ENCODE results near the gene GLYR1.
"Not testable (repeated sequence)": the region's sequence is repeated elsewhere in the genome, so short reads cannot be mapped to it uniquely, and the experiment has no call there.

Gene GLYR1

GRCh38 chr16:4792951-4793513, 54.1 kb downstream of the GLYR1 start:
- Histone ChIP-seq H3K27me3 (ENCODE audit: control insufficient read depth, insufficient read depth, low read length) (no peaks in the 10 kb centered on the region), H3K27ac (ENCODE audit: low read length) (no peak overlapping the region), H3K4me3 (ENCODE audit: low read length) (no peak overlapping the region), H3K4me1 (ENCODE audit: control insufficient read depth, low read depth, low read length) (no peaks in the 10 kb centered on the region), H3K9me3 (ENCODE audit: control insufficient read depth, low read depth, low read length) (no peaks in the 10 kb centered on the region), H3K36me3 (ENCODE audit: control insufficient read depth, low read depth, low read length) (no peaks in the 10 kb centered on the region), H3K9ac (ENCODE audit: low read length) (no peak overlapping the region)

- H3K9me3 ChIP-seq (ENCODE audit: control insufficient read depth, low read depth, low read length) = no peaks in the 10 kb centered on the region
- H3K4me1 ChIP-seq (ENCODE audit: control insufficient read depth, low read depth, low read length) = no peaks in the 10 kb centered on the region
- H3K36me3 ChIP-seq (ENCODE audit: control insufficient read depth, low read depth, low read length) = no peaks in the 10 kb centered on the region
- no peak overlapping the region for H3K4me3 ChIP-seq (ENCODE audit: low read length)
- H3K9ac ChIP-seq (ENCODE audit: low read length) = no peak overlapping the region
- H3K27ac ChIP-seq (ENCODE audit: low read length) = no peak overlapping the region
- no peaks in the 10 kb centered on the region for H3K27me3 ChIP-seq (ENCODE audit: control insufficient read depth, insufficient read depth, low read length)
These were observed 56.2 kb downstream of the GLYR1 start for GRCh38 chr16:4790871-4791270.

- no peak overlapping the region for H3K27ac ChIP-seq (ENCODE audit: low read length)
These were observed 56.8 kb downstream of the GLYR1 start for GRCh38 chr16:4790261-4790660.

GRCh38 chr16:4788910-4789309, 58.2 kb downstream of the GLYR1 start:
- Histone ChIP-seq H3K4me1 (ENCODE audit: control insufficient read depth, low read depth, low read length) (no peaks in the 10 kb centered on the region), H3K9ac (ENCODE audit: low read length) (no peak overlapping the region), H3K9me3 (ENCODE audit: control insufficient read depth, low read depth, low read length) (no peaks in the 10 kb centered on the region), H3K36me3 (ENCODE audit: control insufficient read depth, low read depth, low read length) (no peaks in the 10 kb centered on the region), H3K27me3 (ENCODE audit: control insufficient read depth, insufficient read depth, low read length) (no peaks in the 10 kb centered on the region), H3K27ac (ENCODE audit: low read length) (no peak overlapping the region), H3K4me3 (ENCODE audit: low read length) (no peak overlapping the region)

More at GRCh38 chr16:4790261-4790660, 56.8 kb downstream of the GLYR1 start:
- Histone ChIP-seq H3K4me3 (ENCODE audit: low read length) (no peak overlapping the region), H3K9ac (ENCODE audit: low read length) (no peak overlapping the region), H3K4me1 (ENCODE audit: control insufficient read depth, low read depth, low read length) (no peaks in the 10 kb centered on the region), H3K27me3 (ENCODE audit: control insufficient read depth, insufficient read depth, low read length) (no peaks in the 10 kb centered on the region), H3K9me3 (ENCODE audit: control insufficient read depth, low read depth, low read length) (no peaks in the 10 kb centered on the region), H3K36me3 (ENCODE audit: control insufficient read depth, low read depth, low read length) (no peaks in the 10 kb centered on the region)

- no peak overlapping the region for H3K9ac ChIP-seq (ENCODE audit: low read length)
- H3K9me3 ChIP-seq (ENCODE audit: control insufficient read depth, low read depth, low read length) = no peaks in the 10 kb centered on the region
- H3K36me3 ChIP-seq (ENCODE audit: control insufficient read depth, low read depth, low read length) = no peaks in the 10 kb centered on the region
These were observed 58.6 kb downstream of the GLYR1 start for GRCh38 chr16:4788489-4788889.

GRCh38 chr16:4787627-4788482, 59.2 kb downstream of the GLYR1 start, which contains the start of gene SEPTIN12:
Gene SEPTIN12, minus strand, starts transcription at chr16:4788345. Its CDS starts 700 bp downstream, at chr16:4787645.
- H3K27ac ChIP-seq (ENCODE audit: low read length) = no peak within 1 kb of the TSS
- H3K4me3 ChIP-seq (ENCODE audit: low read length) = no peak within 1 kb of the TSS
- H3K27me3 ChIP-seq (ENCODE audit: control insufficient read depth, insufficient read depth, low read length) = no peaks in the 10 kb centered on the region
- H3K4me1 ChIP-seq (ENCODE audit: control insufficient read depth, low read depth, low read length) = no peaks in the 10 kb centered on the region
- H3K9me3 ChIP-seq (ENCODE audit: control insufficient read depth, low read depth, low read length) = no peaks in the 10 kb centered on the region
- no peaks in the 10 kb centered on the region for H3K36me3 ChIP-seq (ENCODE audit: control insufficient read depth, low read depth, low read length)
- H3K9ac ChIP-seq (ENCODE audit: low read length) = no peak within 1 kb of the TSS

More at GRCh38 chr16:4788489-4788889, 58.6 kb downstream of the GLYR1 start:
- no peak overlapping the region for H3K27ac ChIP-seq (ENCODE audit: low read length)
- no peaks in the 10 kb centered on the region for H3K4me1 ChIP-seq (ENCODE audit: control insufficient read depth, low read depth, low read length)
- H3K4me3 ChIP-seq (ENCODE audit: low read length) = no peak overlapping the region
- no peaks in the 10 kb centered on the region for H3K27me3 ChIP-seq (ENCODE audit: control insufficient read depth, insufficient read depth, low read length)

GRCh38 chr16:4787068-4787467, 60.0 kb downstream of the GLYR1 start:
- H3K36me3 ChIP-seq (ENCODE audit: control insufficient read depth, low read depth, low read length) = no peaks in the 10 kb centered on the region
- no peak overlapping the region for H3K9ac ChIP-seq (ENCODE audit: low read length)
- H3K4me3 ChIP-seq (ENCODE audit: low read length) = no peak overlapping the region
- H3K27me3 ChIP-seq (ENCODE audit: control insufficient read depth, insufficient read depth, low read length) = no peaks in the 10 kb centered on the region
- no peaks in the 10 kb centered on the region for H3K9me3 ChIP-seq (ENCODE audit: control insufficient read depth, low read depth, low read length)
- H3K27ac ChIP-seq (ENCODE audit: low read length) = no peak overlapping the region
- no peaks in the 10 kb centered on the region for H3K4me1 ChIP-seq (ENCODE audit: control insufficient read depth, low read depth, low read length)

GRCh38 chr16:4785758-4786433, 61.2 kb downstream of the GLYR1 start:
- H3K27ac ChIP-seq (ENCODE audit: low read length) = no peak overlapping the region
- no peak overlapping the region for H3K4me3 ChIP-seq (ENCODE audit: low read length)
- H3K36me3 ChIP-seq (ENCODE audit: control insufficient read depth, low read depth, low read length) = no peaks in the 10 kb centered on the region
- no peaks in the 10 kb centered on the region for H3K9me3 ChIP-seq (ENCODE audit: control insufficient read depth, low read depth, low read length)
- H3K9ac ChIP-seq (ENCODE audit: low read length) = no peak overlapping the region
- H3K4me1 ChIP-seq (ENCODE audit: control insufficient read depth, low read depth, low read length) = no peaks in the 10 kb centered on the region
- H3K27me3 ChIP-seq (ENCODE audit: control insufficient read depth, insufficient read depth, low read length) = no peaks in the 10 kb centered on the region

- H3K27ac ChIP-seq (ENCODE audit: low read length); H3K36me3 ChIP-seq (ENCODE audit: control insufficient read depth, low read depth, low read length); H3K4me1 ChIP-seq (ENCODE audit: control insufficient read depth, low read depth, low read length); H3K9ac ChIP-seq (ENCODE audit: low read length); H3K9me3 ChIP-seq (ENCODE audit: control insufficient read depth, low read depth, low read length); H3K27me3 ChIP-seq (ENCODE audit: control insufficient read depth, insufficient read depth, low read length); H3K4me3 ChIP-seq (ENCODE audit: low read length): not testable (repeated sequence)
These were observed 62.6 kb downstream of the GLYR1 start for GRCh38 chr16:4784444-4784987.

- H3K36me3 ChIP-seq (ENCODE audit: control insufficient read depth, low read depth, low read length) = no peaks in the 10 kb centered on the region
- no peaks in the 10 kb centered on the region for H3K27me3 ChIP-seq (ENCODE audit: control insufficient read depth, insufficient read depth, low read length)
- no peak overlapping the region for H3K4me3 ChIP-seq (ENCODE audit: low read length)
- H3K27ac ChIP-seq (ENCODE audit: low read length) = no peak overlapping the region
- H3K9ac ChIP-seq (ENCODE audit: low read length) = no peak overlapping the region
- H3K9me3 ChIP-seq (ENCODE audit: control insufficient read depth, low read depth, low read length) = no peaks in the 10 kb centered on the region
- H3K4me1 ChIP-seq (ENCODE audit: control insufficient read depth, low read depth, low read length) = no peaks in the 10 kb centered on the region
These were observed 63.1 kb downstream of the GLYR1 start for GRCh38 chr16:4783951-4784336.

- no peaks in the 10 kb centered on the region for H3K9me3 ChIP-seq (ENCODE audit: control insufficient read depth, low read depth, low read length)
- no peak overlapping the region for H3K4me3 ChIP-seq (ENCODE audit: low read length)
- no peaks in the 10 kb centered on the region for H3K36me3 ChIP-seq (ENCODE audit: control insufficient read depth, low read depth, low read length)
- no peak overlapping the region for H3K27ac ChIP-seq (ENCODE audit: low read length)
- H3K9ac ChIP-seq (ENCODE audit: low read length) = no peak overlapping the region
- H3K27me3 ChIP-seq (ENCODE audit: control insufficient read depth, insufficient read depth, low read length) = no peaks in the 10 kb centered on the region
- H3K4me1 ChIP-seq (ENCODE audit: control insufficient read depth, low read depth, low read length) = no peaks in the 10 kb centered on the region
These were observed 63.7 kb downstream of the GLYR1 start for GRCh38 chr16:4783251-4783950.
